Caco-2 (cell line): Measurements from ENCODE around the gene HSD17B4. TPM values are rescaled to one million over a fixed set of nuclear protein-coding genes. Genes with fewer than 3 reads are reported as not detected.
A peak's percentile ranks its signal among the peaks of the same experiment; 100 is the strongest.

Experiments used
- BruUV-seq: library from RNA; stranded (reverse); fragments of 400-500 nt; replicated peaks from 2 replicates; lab custom pipeline; 2021; lab: Mats Ljungman, UMichigan
- CTCF ChIA-PET: fragments of 300-600 bp; sonication (Branson Sonifier 250); formaldehyde crosslinking; loops from one replicate; lab custom pipeline; 2022; ENCODE audit warnings: antibody characterized with exemption; lab: Charles Lee
- POLR2A ChIA-PET: fragments of 300-600 bp; sonication (Branson Sonifier 250); formaldehyde crosslinking; loops from one replicate; lab custom pipeline; 2022; ENCODE audit warnings: antibody characterized with exemption; lab: Charles Lee
- DNase-seq, 2 experiments: peaks; one replicate each; pipeline versions ENCODE4 v3.0.0 to v3.0.0-alpha.2; 2020 to 2022
- H3K27me3 ChIP-seq: replicated peaks from 2 replicates; pipeline ENCODE4 v1.6.0; 2011; ENCODE audit warnings: low read length; ENCODE audit not compliant: control insufficient read depth, insufficient read depth
- H3K36me3 ChIP-seq: 2 replicates; pipeline ENCODE4 v1.5.1; 2011; ENCODE audit warnings: low read length; ENCODE audit not compliant: control insufficient read depth, insufficient read depth
- H3K4me1 ChIP-seq: fragments of 250-450 bp; sonication (Bioruptor Pico); 2 replicates; pipeline ENCODE4 v1.5.1; 2020; ENCODE audit warnings: mild to moderate bottlenecking
- H3K4me3 ChIP-seq: 2 replicates; pipeline ENCODE4 v1.5.1; 2011; ENCODE audit warnings: low read depth, mild to moderate bottlenecking, control low read depth, low read length
- H3K9me3 ChIP-seq: fragments of 250-450 bp; sonication (Bioruptor Pico); 2 replicates; pipeline ENCODE4 v1.5.1; 2020; ENCODE audit warnings: mild to moderate bottlenecking, moderate library complexity
- H3K27ac Mint-ChIP-seq: one replicate; pipeline ENCODE4 v1.8.0; 2022; ENCODE audit warnings: mixed read lengths; ENCODE audit not compliant: unreplicated experiment
- H3K27me3 Mint-ChIP-seq: one replicate; pipeline ENCODE4 v1.8.0; 2022; ENCODE audit warnings: mixed read lengths; ENCODE audit not compliant: insufficient read depth, unreplicated experiment
- H3K36me3 Mint-ChIP-seq: one replicate; pipeline ENCODE4 v1.8.0; 2022; ENCODE audit warnings: mild to moderate bottlenecking, mixed read lengths; ENCODE audit not compliant: insufficient read depth, unreplicated experiment
- H3K4me1 Mint-ChIP-seq: one replicate; pipeline ENCODE4 v1.8.0; 2022; ENCODE audit warnings: low read depth, mixed read lengths; ENCODE audit not compliant: unreplicated experiment
- H3K4me3 Mint-ChIP-seq: one replicate; pipeline ENCODE4 v1.8.0; 2022; ENCODE audit warnings: mild to moderate bottlenecking, moderate library complexity, mixed read lengths; ENCODE audit not compliant: unreplicated experiment
- H3K9me3 Mint-ChIP-seq: one replicate; pipeline ENCODE4 v1.8.0; 2022; ENCODE audit warnings: mixed read lengths; ENCODE audit not compliant: unreplicated experiment
- intact Hi-C: fragments of 100-400 bp; cut with micrococcal nuclease; formaldehyde crosslinking; loops from one replicate; pipeline ENCODE4 v1.10.0; 2022; ENCODE audit not compliant: unreplicated experiment
- total RNA-seq: library from RNA; stranded (reverse); gene quantifications from 2 replicates; pipeline ENCODE4 v1.2.3, GENCODE V29; 2022
- TF ChIP-seq, protein P1 (sequence below), 2 experiments: fragments of 200-600 bp in 1 of 2; IDR thresholded peaks; 1 replicate in 1 of 2; 2 replicates in 1 of 2; pipeline versions ENCODE4 v1.5.1 to v1.8.0; 2011 to 2022; ENCODE audit warnings: antibody characterized with exemption in 1 of 2, control low read depth in 1 of 2, inconsistent platforms in 1 of 2, low read depth in 1 of 2, low read length in 1 of 2, mild to moderate bottlenecking in 1 of 2, moderate library complexity in 1 of 2; ENCODE audit not compliant: insufficient read depth in 1 of 2, severe bottlenecking in 1 of 2, unreplicated experiment in 1 of 2

Gene HSD17B4
- total RNA-seq, 1 experiment from 2014 or later, result 172 TPM

DNA sequence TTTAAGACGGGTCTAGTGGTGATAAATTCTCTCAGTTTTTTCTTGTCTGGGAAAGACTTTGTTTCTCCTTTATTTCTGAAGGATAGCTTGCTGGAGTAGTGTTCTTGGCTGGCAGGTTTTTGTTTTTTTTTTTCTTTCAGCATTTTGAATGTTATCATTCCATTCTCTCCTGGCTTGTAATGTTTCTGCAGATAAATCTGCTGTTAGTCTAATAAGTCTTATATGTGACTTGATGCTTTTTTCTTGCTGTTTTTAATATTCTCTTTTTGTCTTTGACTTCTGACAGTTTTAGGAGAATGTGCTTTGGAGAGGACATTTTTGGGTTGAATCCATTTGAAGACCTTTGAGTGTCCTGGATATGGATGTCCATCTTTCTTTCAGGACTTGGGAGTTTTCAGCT lies 16.0 kb downstream of the HSD17B4 start:
- H3K4me1 Mint-ChIP-seq, result no peaks in the 10 kb centered on the region
- CTCF ChIA-PET, result no interaction called here
- peaks cover 17% of the 10 kb centered on the region for H3K36me3 Mint-ChIP-seq

DNA sequence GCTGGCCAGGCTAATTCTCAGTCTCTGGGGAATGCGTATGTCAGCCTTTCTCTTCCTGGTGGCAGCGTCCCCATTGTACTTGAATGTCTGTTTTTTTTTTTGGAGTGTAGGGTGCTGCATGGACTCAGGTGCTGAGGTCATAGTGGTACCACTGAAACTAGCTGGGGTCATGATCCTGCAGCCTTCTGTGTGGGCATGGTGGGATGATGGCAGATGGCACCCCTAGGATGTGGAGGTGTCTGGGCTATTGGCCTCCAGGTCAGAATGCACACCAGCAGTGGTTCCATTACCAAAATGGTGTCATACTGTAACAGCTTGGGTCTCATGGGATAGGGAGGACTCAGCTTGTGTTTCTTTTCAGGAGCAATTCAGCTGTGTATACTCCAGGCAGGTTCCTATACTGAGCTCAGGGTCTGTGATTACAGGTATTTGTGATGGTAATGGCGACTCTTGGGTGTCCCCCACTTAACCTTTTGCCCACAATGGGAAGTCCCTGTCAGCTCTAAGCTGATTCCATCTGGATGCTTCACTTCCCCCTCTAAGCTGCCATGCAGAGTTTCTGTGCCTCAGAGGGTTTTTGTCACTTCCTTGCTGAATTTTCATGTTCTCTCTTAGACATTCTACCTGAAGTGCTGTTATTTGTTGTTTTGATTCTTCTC lies 17.9 kb downstream of the HSD17B4 start:
- Histone ChIP-seq H3K9me3 (0 out of 2 replicates have a peak, but pooled peaks cover 3% of the 10 kb centered on the region), H3K36me3 (no peaks in the 10 kb centered on the region), H3K27me3 (no peaks in the 10 kb centered on the region), H3K4me1 (no peaks in the 10 kb centered on the region), H3K4me3 (no peak overlapping the region)
- ChIA-PET CTCF (interaction anchor here (0.6 to 1.1 kb wide), 3 partner anchors 17 to 976 kb away, joined by 3 to 5 read pairs (median 3); no protein-coding TSS in a partner anchor), POLR2A (no interaction called here)
- peaks cover 11% of the 10 kb centered on the region for H3K36me3 Mint-ChIP-seq
- no peaks in the 10 kb centered on the region for H3K4me1 Mint-ChIP-seq
- no peak overlapping the region for H3K4me3 Mint-ChIP-seq
- TF ChIP-seq, protein P1, sequence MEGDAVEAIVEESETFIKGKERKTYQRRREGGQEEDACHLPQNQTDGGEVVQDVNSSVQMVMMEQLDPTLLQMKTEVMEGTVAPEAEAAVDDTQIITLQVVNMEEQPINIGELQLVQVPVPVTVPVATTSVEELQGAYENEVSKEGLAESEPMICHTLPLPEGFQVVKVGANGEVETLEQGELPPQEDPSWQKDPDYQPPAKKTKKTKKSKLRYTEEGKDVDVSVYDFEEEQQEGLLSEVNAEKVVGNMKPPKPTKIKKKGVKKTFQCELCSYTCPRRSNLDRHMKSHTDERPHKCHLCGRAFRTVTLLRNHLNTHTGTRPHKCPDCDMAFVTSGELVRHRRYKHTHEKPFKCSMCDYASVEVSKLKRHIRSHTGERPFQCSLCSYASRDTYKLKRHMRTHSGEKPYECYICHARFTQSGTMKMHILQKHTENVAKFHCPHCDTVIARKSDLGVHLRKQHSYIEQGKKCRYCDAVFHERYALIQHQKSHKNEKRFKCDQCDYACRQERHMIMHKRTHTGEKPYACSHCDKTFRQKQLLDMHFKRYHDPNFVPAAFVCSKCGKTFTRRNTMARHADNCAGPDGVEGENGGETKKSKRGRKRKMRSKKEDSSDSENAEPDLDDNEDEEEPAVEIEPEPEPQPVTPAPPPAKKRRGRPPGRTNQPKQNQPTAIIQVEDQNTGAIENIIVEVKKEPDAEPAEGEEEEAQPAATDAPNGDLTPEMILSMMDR (IDR thresholded peaks at IDR 0.05; ENCODE audit: insufficient read depth in 1 of 2, low read depth in 1 of 2, low read length in 1 of 2, severe bottlenecking in 1 of 2, unreplicated experiment in 1 of 2), result no peak
- peaks cover 18% of the 10 kb centered on the region for H3K9me3 Mint-ChIP-seq
- DNase-seq, result no peak
- H3K27me3 Mint-ChIP-seq, result no peaks in the 10 kb centered on the region
- BruUV-seq, result no TSS peak
- intact Hi-C loops, result loop anchor here (1.0 to 5.0 kb wide), 2 partner anchors 107 to 988 kb away; no protein-coding TSS in a partner anchor
- no peak overlapping the region for H3K27ac Mint-ChIP-seq

More for the DNA sequence above, 16.0 kb downstream of the HSD17B4 start:
- Histone ChIP-seq H3K4me1 (no peaks in the 10 kb centered on the region), H3K36me3 (no peaks in the 10 kb centered on the region), H3K27me3 (no peaks in the 10 kb centered on the region), H3K9me3 (0 out of 2 replicates have a peak, but pooled peaks cover 3% of the 10 kb centered on the region), H3K4me3 (no peak overlapping the region)
- Mint-ChIP-seq H3K27me3 (no peaks in the 10 kb centered on the region), H3K9me3 (peaks cover 23% of the 10 kb centered on the region), H3K27ac (no peak overlapping the region), H3K4me3 (no peak overlapping the region)
- DNase-seq, result no peak
- TF ChIP-seq, protein P1 (IDR thresholded peaks at IDR 0.05; ENCODE audit: insufficient read depth in 1 of 2, low read depth in 1 of 2, low read length in 1 of 2, severe bottlenecking in 1 of 2, unreplicated experiment in 1 of 2), result no peak
- intact Hi-C loops, result no loop called here
- BruUV-seq, result no TSS peak
- POLR2A ChIA-PET, result no interaction called here

DNA sequence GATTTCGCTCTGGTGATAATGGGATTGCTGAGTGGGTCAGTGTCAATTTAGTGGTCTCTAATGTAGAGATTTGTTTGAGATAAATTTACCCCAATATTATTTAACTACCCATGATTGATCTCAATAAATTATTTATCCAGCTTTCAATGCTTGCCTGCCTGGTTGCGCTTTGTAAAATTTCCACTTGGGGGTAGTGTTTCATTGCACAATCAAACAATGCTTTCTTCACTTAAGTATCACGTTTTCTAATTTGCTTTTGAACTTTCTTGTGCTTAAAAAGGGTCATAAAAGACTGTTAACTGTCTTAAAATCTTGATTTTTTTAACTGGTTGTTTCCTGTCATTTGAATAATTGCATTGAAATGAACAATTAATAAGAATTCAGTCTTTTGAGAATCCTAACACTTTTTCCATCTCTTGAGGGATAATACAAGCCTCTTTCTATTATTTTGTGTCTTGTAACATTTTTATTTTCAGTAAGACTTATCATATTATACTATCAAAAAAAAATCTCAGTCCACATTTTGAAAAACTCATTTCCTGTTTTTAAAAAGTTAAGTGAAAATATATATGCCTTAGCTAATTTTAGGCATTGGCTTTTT lies 18.7 kb downstream of the HSD17B4 start:
- DNase-seq, result peak in 1 of 2 experiments; percentile 52
- intact Hi-C loops, result loop anchor here (1.0 to 5.0 kb wide), 3 partner anchors 106 to 987 kb away; no protein-coding TSS in a partner anchor
- H3K4me1 Mint-ChIP-seq, result no peaks in the 10 kb centered on the region
- ChIA-PET CTCF (interaction anchor here (0.6 to 1.1 kb wide), 3 partner anchors 18 to 878 kb away, joined by 3 read pairs; no protein-coding TSS in a partner anchor), POLR2A (interaction anchor here (0.5 kb wide), 1 partner anchor 12 kb away, joined by 3 read pairs; no protein-coding TSS in a partner anchor)
- Histone ChIP-seq H3K4me1 (no peaks in the 10 kb centered on the region), H3K9me3 (0 out of 2 replicates have a peak, but pooled peaks cover 3% of the 10 kb centered on the region), H3K36me3 (no peaks in the 10 kb centered on the region), H3K27me3 (no peaks in the 10 kb centered on the region), H3K4me3 (no peak overlapping the region)
- BruUV-seq, result no TSS peak
- peaks cover 14% of the 10 kb centered on the region for H3K36me3 Mint-ChIP-seq
- peaks cover 17% of the 10 kb centered on the region for H3K9me3 Mint-ChIP-seq
- TF ChIP-seq, protein P1 (IDR thresholded peaks at IDR 0.05; ENCODE audit: insufficient read depth in 1 of 2, low read depth in 1 of 2, low read length in 1 of 2, severe bottlenecking in 1 of 2, unreplicated experiment in 1 of 2), result peak; percentile 72 to 76
- no peak overlapping the region for H3K4me3 Mint-ChIP-seq
- no peaks in the 10 kb centered on the region for H3K27me3 Mint-ChIP-seq
- no peak overlapping the region for H3K27ac Mint-ChIP-seq
